ENCODE data around the gene FNIP2.
"Not testable (repeated sequence)": the region's sequence is repeated elsewhere in the genome, so short reads cannot be mapped to it uniquely, and the experiment has no call there.

Gene FNIP2

DNA sequence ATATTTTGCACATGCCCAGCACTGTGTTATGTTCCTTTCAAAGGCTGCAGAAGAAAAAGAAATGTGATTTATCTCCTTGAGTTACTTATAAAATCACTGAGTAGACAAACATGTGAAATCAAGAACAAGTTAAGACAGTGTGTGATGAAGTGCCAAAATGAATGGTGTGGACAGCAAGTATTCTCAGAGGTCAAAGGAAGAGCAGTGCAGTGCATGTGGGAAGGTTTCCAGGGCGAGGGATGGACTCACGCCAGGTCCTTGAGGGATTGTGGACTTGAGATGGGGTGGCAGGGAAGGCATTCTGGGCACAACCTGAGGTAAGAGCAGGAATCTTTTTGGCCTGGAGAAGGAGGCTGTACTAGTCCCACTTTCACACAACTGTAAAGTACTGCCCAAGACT lies 115.5 kb downstream of the FNIP2 start:
- in situ Hi-C loops (cut with MboI; ENCODE audit: low pct_unique_long_range_greater_than_20kb, low sequenced_read_pairs): no loop called here

DNA sequence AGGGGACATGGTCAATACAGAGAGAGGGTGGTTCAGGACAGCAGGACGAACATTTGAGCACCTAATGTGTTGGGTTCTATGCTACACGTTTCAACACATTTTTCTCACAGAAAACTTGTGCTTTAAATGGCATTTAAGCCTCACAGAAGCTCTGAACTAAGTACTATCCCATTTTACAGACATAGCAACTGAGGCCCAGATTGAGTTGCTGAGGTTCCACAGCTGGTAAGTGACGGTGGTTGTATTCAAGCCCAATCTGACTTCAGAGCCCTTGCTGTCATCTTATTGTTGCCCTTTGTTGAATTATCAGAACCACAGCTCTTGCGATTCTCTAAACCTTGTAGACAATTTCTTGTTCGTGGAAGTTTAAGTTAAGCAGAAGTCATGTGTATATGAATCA lies 116.7 kb downstream of the FNIP2 start:
- no peak for DNase-seq
- in situ Hi-C loops (cut with MboI; ENCODE audit: low pct_unique_long_range_greater_than_20kb, low sequenced_read_pairs): no loop called here

More for the DNA sequence above, 115.5 kb downstream of the FNIP2 start:
- no peak for DNase-seq

DNA sequence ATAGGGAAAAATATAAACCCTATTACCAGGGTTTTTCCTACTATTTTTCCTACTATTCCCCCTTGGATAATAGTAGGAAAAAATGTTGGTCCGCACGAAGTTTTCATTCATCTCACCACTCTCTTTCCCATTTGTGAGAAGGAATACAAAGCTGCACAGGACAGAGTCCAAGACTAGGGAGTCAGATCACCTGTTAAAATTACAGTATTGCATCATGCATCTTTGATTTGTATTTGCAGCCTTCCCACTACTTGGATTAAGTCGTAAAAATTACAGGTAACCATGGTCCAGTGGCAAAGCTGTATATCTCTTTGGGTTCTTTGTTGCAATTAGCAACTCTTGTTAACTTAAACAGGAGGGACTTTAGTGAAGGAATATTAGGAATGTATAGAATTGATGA lies 121.5 kb downstream of the FNIP2 start:
- in situ Hi-C loops (cut with MboI; ENCODE audit: low pct_unique_long_range_greater_than_20kb, low sequenced_read_pairs): no loop called here
- DNase-seq: no peak

DNA sequence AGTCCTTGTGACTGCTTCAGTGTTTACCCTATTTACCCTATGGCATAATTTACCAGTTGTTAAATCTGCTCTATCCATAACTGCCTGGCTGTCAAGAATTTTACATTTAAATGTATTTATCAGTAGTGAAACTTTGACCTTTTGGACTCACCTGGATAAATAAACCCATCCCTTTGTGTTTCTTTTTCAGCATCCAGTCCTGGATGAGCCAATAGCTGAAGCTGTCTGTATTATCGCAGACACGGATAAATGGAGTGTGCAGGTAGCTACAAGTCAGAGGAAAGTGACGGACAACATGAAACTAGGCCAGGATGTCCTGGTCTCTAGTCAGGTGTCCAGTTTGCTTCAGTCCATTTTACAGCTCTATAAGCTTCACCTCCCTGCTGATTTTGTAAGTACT lies 122.4 kb downstream of the FNIP2 start:
- DNase-seq: no peak
- in situ Hi-C loops (cut with MboI; ENCODE audit: low pct_unique_long_range_greater_than_20kb, low sequenced_read_pairs): no loop called here

DNA sequence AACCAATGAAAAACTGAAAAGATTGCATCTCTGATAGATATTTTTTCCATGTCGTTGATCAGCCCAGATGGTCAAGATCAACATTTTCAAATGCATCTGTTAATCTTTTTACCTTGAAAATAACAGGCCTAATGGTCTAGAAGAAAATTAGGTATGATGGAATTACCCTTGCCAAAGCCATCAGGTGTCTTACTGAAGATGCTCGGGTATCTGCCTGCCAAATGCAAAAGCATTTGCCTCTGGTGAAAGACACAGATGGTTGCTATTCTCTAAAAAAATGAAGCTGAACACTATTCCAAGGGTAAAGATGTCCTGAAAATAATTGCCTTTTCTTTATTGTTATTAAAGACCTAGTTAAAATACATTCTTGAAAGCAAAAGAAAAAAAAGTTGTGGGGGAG lies 126.0 kb downstream of the FNIP2 start:
- in situ Hi-C loops (cut with MboI; ENCODE audit: low pct_unique_long_range_greater_than_20kb, low sequenced_read_pairs): no loop called here
- no peak for DNase-seq

DNA sequence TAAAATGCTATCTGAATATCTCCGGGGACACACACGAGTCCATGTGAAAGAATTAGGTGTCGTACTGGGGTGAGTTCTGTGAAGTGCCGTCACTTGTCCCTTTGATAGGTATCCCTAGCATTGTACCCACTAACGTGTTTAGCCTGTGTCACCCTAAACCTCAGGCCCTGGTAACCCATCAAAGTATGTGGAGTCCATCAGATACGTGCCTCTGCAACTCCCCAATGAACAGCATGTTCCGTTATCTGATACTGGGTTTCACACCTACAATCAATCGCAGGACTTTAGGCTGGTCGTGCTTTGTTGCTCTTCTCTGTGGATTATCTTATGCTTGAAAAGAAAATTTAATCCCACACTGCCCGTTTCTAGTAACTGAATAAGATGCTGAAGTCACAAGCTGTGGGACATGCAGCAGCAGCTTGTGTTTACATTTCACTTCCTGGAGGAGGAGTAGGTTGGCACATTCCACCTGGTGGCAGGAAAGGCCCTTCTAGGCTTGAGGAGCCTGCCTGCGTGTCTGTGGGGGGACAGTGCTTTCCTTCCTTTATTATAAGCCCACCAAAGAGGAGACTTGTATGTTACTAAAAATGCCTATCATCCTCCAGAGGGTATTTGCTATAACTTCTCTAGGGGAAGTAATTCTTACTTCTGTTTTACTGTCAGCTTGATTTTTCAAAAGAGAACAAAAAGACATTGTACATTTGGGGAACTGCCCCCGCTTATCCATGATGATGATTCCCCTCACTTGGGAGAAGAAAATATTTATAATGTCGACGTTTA lies 127.2 kb downstream of the FNIP2 start:
- in situ Hi-C loops (cut with MboI; ENCODE audit: low pct_unique_long_range_greater_than_20kb, low sequenced_read_pairs): no loop called here
- DNase-seq: peak; percentile 19

DNA sequence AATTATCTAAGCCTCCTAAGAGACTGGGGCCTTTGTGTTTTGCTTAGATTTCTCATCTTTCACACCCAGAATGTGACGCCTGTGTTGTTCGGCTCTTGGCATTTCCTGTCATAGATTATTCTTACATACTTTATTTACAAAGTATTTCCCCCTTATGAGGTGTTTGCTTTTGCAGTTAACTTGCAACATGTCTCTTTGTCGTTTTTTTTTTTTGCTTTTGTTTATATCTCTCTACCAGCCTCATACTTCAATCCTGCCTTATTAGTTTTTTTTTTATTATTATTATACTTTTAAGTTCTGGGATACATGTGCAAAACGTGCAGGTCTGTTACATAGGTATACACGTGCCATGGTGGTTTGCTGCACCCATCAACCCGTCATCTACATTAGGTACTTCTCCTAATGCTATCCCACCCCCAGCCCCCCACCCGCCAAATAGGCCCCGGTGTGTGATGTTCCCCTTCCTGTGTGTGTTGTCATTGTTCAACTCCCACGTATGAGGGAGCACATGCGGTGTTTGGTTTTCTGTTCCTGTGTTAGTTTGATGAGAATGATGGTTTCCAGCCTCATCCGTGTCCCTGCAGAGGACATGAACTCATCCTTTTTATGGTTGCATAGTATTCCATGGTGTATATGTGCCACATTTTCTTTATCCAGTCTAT lies 127.9 kb downstream of the FNIP2 start:
- DNase-seq; in situ Hi-C loops (cut with MboI; ENCODE audit: low pct_unique_long_range_greater_than_20kb, low sequenced_read_pairs): not testable (repeated sequence)

DNA sequence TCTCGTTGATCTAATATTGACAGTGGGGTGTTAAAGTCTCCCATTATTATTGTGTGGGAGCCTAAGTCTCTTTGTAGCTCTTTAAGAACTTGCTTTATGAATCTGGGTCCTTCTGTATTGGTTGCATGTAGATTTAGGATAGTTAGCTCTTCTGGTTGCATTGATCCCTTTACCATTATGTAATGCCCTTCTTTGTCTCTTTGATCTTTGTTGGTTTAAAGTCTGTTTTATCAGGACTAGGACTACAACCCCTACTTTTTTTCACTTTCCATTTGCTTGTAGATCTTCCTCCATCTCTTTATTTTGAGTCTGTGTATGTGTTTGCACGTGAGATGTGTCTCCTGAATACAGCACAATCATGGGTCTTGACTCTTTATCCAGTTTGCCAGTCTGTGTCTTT lies 131.6 kb downstream of the FNIP2 start:
- in situ Hi-C loops (cut with MboI; ENCODE audit: low pct_unique_long_range_greater_than_20kb, low sequenced_read_pairs); DNase-seq: not testable (repeated sequence)

DNA sequence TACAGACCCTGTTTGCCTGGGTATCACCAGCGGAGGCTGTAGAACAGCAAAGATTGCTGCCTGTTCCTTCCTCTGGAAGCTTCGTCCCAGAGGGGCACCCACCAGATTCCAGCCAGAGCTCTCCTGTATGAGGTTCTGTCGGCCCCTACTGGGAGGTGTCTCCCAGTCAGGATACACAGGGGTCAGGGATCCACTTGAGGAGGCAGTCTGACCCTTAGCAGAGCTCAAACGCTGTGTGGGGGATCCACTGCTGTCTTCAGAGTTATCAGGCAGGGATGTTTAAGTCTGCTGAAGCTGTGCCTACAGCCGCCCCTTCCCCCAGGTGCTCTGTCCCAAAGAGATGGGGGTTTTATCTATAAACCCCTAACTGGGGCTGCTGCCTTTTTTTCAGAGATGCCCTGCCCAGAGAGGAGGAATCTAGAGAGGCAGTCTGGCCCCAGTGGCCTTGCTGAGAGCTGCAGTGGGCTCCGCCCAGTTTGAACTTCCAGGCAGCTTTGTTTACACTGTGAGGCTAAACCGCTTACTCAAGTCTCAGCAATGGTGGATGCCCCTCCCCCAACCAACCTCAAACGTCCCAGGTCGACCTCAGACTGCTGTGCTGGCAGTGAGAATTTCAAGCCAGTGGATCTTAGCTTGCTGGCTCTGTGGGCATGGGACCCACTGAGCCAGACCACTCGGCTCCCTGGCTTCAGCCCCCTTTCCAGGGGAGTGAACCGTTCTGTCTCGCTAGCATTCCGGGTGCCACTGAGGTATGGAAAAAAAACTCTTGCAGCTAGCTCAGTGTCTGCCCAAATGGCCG lies 133.7 kb downstream of the FNIP2 start:
- DNase-seq: not testable (repeated sequence)

DNA sequence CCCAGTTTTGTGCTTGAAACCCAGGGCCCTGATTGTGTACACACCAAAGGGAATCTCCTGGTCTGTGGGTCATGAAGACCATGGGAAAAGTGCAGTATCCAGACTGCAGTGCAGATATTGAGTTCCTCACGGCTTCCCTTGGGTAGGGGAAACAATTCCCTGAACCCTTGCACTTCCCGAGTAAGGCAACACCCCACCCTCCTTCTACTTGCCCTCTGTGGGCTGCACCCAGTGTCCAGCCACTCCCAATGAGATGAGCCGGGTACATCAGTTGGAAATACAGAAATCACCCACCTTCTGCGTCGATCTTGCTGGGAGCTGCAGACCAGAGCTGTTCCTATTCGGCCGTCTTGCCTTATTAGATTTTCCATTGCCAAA lies 134.2 kb downstream of the FNIP2 start:
- in situ Hi-C loops (cut with MboI; ENCODE audit: low pct_unique_long_range_greater_than_20kb, low sequenced_read_pairs): no loop called here
- DNase-seq: no peak

More for the DNA sequence above, 133.7 kb downstream of the FNIP2 start:
- in situ Hi-C loops (cut with MboI; ENCODE audit: low pct_unique_long_range_greater_than_20kb, low sequenced_read_pairs): not testable (repeated sequence)

DNA sequence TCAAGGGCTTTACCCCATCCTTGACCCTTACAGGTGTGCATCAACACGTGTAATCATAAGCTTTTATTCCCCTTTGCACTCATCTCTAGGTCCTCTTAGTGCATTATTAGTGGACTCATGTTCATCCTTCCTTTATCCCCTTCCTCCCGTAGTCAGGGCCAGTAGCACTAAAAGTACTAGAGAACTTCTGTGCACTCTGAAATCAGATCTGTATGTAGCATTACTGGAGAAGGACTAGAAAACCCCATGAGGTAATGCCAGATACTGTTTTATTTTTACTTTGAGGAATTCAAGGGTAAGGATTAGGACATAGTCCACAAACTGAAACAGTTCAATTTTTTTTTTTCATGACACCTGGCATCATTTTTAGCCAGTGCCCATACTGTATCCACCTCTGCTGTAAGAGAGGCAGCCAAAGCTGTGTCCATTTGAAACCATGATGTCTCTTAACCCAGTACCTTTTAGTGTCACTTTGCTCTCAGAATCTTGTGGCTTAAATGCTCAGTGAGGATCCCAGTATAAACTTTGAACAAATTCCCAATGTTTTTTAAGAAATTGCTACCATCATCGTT lies 134.7 kb downstream of the FNIP2 start:
- in situ Hi-C loops (cut with MboI; ENCODE audit: low pct_unique_long_range_greater_than_20kb, low sequenced_read_pairs): no loop called here
- DNase-seq: no peak

DNA sequence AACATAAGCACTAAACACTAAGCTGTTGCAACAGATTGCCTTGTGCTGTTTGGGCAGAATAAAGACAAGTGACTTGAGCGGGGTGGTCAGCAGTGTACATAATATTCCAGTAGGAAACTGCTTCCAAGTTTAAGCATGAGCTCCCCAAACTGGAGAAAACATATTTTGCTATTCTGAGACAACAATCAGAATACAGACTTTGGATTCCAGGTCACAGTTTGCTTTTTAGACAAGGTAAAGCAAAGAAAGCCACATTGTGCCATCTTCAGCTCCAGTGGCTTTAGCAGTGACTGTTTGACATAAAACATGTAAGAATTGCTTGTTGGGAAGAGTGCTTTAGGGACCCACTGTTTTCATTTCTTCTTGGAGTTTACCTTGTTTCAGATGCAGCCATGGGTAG lies 136.0 kb downstream of the FNIP2 start:
- no peak for DNase-seq
- in situ Hi-C loops (cut with MboI; ENCODE audit: low pct_unique_long_range_greater_than_20kb, low sequenced_read_pairs): no loop called here

DNA sequence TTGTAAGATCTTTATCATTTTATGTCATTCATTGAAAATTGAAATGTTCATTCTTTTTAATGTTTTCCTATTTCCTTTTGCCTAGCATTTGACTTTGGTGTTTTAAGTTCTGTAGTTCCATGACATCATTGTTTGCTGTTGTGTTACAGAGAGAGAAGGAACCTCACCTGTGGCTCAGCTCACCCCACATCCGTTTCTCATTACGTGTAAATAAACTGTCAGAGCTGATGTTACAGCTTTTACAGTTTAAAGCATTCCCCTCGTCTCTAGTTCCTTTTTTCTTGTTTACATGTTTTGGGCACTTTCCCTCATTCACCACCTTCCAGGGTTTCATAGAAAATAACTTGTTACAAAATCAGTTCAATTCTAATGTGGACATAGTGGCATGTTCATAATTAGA lies 137.2 kb downstream of the FNIP2 start:
- peak; percentile 22 for DNase-seq
- in situ Hi-C loops (cut with MboI; ENCODE audit: low pct_unique_long_range_greater_than_20kb, low sequenced_read_pairs): no loop called here

DNA sequence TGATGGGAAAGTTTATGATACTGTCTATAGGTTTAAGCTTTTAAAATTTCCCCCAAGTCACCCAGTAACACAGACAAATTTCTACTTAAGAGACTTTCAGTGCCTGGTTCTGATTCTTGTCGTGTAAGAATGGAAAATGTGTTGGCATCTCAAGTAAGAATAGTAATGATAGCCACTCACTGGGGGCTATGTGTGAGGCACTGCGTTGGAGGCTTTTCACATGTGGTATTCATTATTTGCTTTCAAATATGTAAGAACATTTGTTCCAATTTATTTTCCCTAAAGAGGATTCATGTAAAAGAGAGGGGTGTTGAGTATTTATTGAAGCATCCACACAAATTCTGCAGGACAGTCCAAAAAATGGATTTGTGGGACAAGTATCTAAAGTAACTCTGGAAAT lies 143.6 kb downstream of the FNIP2 start:
- in situ Hi-C loops (cut with MboI; ENCODE audit: low pct_unique_long_range_greater_than_20kb, low sequenced_read_pairs): no loop called here
- no peak for DNase-seq

DNA sequence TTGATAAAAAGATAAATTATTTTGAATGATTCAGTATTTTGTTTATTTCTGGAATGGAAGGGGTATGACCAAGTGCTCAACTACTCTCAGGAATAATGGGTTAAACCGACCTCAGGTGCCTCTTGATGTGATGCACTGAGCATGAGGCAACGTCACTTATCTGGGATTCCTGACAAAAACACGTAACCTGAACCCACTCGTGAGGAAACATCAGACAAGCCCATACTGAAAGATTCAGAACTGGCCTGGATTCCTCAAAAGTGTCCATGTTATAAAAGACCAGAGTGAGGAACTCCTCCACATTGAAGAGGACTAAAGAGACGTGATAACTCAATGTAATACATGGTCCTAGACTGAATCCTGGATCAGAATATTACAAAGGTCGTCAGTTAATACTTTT lies 144.0 kb downstream of the FNIP2 start:
- in situ Hi-C loops (cut with MboI; ENCODE audit: low pct_unique_long_range_greater_than_20kb, low sequenced_read_pairs): no loop called here
- DNase-seq: no peak

DNA sequence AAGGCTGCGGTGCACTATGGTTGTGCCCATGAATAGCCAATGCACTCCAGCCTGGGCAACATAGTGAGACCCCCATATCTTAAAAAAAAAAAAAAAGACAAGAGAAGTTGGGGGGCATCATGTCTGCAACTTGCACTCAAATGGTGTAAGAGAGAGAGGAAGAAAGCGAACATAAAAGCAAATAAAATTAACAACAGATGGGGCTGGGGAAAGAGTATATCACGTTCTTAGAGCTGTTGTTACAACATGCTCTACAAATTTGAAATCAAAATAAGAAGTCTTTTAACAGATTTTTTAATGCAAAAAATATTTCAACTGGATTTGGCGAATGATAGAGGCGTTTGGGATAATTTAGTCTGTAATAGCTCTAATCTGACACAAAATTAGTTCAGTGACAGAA lies 144.9 kb downstream of the FNIP2 start:
- in situ Hi-C loops (cut with MboI; ENCODE audit: low pct_unique_long_range_greater_than_20kb, low sequenced_read_pairs): no loop called here
- DNase-seq: no peak

DNA sequence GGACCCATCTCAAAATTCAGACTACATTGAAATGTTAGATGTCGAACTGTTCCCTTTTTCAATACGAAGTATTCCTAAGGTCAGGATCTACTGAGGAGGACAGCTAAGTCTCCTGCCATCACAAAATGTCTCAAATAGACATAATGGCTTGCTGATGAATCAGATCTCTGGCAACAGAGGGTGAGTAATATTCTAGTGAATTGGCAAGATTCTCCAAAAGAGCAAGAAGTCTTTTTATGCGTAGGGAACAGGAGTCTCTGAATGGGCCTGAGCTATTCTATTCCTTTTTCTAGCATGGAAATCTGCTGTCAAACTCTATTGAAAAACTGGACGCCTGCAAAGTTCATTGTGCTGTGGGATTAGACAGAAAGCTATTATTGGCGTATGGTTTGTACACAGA lies 145.4 kb downstream of the FNIP2 start:
- in situ Hi-C loops (cut with MboI; ENCODE audit: low pct_unique_long_range_greater_than_20kb, low sequenced_read_pairs): no loop called here
- no peak for DNase-seq

DNA sequence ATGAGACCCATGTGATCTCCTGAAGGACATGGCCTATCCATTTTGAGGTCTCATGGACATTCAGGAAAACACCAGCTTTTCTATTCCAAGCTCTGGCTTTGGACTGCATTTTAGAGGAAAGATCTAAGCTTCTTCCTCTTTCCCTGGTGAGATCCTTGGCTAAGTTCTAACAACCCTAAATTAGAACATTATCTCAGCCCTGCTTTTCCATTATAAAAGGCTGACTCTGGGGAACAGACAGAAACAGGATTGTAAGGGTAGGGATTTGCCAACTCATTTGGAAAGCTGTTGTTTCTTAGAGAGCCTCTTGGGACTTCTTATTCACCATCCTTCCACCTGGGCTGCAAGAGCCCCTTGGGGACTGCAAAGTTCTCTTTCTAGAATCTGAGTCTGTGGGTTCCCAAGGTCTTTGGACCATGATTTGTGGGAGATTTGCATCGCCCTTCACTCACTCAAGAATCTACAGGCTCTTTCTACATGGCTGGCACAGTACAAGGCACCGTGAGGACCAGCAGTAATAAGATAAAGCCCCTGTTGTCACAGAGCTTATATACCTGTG lies 146.9 kb downstream of the FNIP2 start:
- no peak for DNase-seq
- in situ Hi-C loops (cut with MboI; ENCODE audit: low pct_unique_long_range_greater_than_20kb, low sequenced_read_pairs): no loop called here

DNA sequence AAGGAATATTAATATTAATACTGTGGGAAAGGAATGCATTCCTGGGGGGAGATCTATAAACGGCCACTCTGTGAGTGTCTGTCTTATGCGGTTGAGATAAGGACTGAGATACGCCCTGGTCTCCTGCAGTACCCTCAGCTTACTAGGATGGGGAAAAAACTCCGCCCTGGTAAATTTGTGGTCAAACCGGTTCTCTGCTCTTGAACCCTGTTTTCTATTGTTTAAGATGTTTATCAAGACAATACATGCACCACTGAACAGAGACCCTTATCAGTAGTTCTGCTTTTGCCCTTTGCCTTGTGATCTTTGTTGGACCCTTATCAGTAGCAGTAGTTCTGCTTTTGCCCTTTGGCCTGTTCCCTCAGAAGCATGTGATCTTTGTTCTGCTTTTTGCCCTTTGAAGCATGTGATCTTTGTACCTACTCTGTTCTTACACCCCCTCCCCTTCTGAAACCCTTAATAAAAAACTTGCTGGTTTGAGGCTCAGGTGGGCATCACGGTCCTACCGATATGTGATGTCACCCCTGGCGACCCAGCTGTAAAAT lies 151.7 kb downstream of the FNIP2 start:
- DNase-seq: peak; percentile 90
- in situ Hi-C loops (cut with MboI; ENCODE audit: low pct_unique_long_range_greater_than_20kb, low sequenced_read_pairs): not testable (repeated sequence)

All from KBM-7 (cell line).